HT-29 (cell line): Measurements from ENCODE around the gene PLD3. TPM values are rescaled to one million over a fixed set of nuclear protein-coding genes. Genes with fewer than 3 reads are reported as not detected.
"Not testable (repeated sequence)": the region's sequence is repeated elsewhere in the genome, so short reads cannot be mapped to it uniquely, and the experiment has no call there.

Experiments
- DNase-seq: peaks from one replicate; pipeline ENCODE4 v3.0.0-alpha.2; 2015; ENCODE audit warnings: low spot score
- total RNA-seq: library from RNA; depleted of rRNA; stranded (reverse); fragments of >200 nt; shearing (Covaris generic); gene quantifications from 2 replicates; pipeline ENCODE4 v1.2.3, GENCODE V29; 2014

Gene PLD3
- total RNA-seq, 1 experiment from 2014 or later = 178 TPM

- DNase-seq = peak; percentile 49
Observed at GRCh38 chr19:40363069-40363468, 14.6 kb downstream of the PLD3 start.

DNA sequence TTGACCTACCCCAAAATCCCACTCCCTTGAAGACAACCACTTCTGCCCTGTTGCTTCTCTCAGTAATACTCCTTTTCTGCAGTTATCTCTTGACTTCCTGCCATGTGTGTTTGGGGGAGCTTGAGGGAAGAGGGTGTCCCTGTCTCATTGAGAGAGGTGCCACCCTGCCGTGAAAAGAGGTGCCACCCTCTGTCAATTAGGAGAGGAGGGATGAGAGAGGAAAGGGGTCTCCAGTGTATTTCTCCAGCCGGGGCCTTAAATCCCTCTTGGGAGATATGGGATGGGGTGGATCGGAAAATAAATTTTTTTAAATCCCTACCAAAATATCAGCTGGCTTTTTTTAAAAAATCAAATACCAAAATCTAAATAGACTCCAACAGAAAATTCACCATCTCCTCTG lies 16.5 kb downstream of the PLD3 start:
- DNase-seq = no peak

- no peak for DNase-seq
Observed at GRCh38 chr19:40365613-40366401, 17.3 kb downstream of the PLD3 start.

DNA sequence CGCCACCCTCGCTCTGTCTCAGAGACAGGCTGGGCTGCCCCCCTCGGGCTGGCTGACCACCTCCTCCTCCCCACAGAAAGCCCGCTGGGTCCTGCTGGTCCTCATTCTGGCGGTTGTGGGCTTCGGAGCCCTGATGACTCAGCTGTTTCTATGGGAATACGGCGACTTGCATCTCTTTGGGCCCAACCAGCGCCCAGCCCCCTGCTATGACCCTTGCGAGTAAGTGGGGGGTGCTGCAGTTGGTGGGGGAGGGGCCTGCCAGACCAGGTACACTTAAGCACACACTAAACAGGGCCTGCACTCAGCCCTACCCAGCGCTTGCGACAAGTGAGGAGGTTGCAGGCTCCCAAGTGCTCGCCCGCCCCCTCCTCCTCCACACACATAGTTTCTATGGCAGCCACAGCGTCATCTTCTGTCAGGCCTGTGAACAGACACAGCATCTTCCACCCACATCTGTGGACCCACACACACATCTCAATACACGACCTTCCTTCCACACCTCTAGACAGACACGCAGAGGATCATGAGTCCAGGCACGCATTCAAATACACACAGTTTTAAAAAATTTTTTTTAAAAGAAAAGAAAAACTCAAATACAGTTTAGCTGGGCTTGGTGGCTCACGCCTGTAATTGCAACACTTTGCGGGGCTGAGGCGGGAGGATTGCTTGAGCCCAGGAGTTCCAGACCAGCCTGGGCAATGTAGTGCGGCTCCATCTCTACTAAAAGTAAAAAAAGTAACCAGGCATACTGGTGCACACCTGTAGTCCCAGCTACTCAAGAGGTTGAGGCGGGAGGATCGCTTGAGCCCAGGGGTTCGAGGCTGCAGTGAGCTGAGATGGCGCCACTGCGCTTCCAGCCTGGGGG lies 18.4 kb downstream of the PLD3 start:
- no peak for DNase-seq

GRCh38 chr19:40367577-40368434 lies 19.3 kb downstream of the PLD3 start:
- no peak for DNase-seq

GRCh38 chr19:40369797-40370196 lies 21.3 kb downstream of the PLD3 start:
- DNase-seq = no peak

DNA sequence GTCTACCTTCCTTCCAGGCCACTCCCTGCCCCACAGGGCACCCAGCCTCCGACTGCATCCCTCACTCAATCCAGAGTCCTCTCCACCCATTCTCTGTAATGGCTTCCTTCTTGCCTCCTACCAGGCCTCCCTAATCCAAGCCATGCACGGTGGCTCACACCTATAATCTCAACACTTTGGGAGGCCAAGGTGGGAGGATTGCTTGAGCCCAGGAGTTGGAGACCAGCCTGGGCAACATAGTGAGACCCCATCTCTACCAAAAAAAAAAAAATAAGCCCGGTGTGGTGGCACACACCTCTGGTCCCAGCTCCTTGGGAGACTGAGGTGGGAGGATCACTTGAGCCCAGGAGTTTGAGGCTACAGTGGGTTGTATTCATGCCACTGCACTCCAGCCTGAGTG lies 21.8 kb downstream of the PLD3 start:
- not testable (repeated sequence) for DNase-seq

GRCh38 chr19:40370997-40371801 lies 22.7 kb downstream of the PLD3 start:
- no peak for DNase-seq

DNA sequence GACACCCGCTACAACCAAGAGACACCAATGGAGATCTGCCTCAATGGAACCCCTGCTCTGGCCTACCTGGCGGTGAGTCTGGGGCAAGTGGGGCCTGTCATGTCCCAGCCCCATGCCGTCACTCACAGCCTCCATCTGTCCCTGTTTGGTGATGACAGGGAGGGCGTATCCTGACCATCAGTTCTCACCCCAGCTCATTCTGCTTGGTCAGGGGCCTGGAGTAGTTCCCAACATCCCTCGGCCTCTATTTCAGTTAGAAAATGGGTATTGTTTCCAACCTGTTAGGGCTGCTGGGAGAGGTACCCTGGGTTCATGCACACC lies 23.3 kb downstream of the PLD3 start:
- no peak for DNase-seq

DNA sequence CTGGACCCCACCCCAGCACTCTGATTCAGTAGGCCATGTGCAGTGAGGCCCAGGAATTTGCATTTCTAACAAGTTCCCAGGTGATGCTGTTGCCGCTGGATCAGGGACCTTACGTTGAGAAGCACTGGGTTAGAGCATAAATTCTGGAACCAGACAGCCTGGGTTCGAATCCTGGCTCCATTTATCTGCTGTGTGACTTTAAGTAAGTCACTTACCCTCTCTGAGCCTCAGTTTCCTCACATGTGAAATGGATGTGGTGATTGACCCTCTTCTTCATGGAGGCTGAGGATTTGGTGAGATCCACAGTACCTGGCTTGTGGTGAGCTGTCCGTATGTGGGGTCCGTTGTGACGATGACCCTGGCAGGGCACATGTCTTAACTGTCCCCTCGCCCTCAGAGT lies 25.6 kb downstream of the PLD3 start:
- no peak for DNase-seq

GRCh38 chr19:40376286-40376862 lies 27.9 kb downstream of the PLD3 start:
- DNase-seq = no peak

- no peak for DNase-seq
Observed at GRCh38 chr19:40377876-40378385, 29.4 kb downstream of the PLD3 start.

- DNase-seq = no peak
Observed at GRCh38 chr19:40378509-40378908, 30.0 kb downstream of the PLD3 start.

GRCh38 chr19:40379446-40380198 lies 31.1 kb downstream of the PLD3 start:
- DNase-seq = no peak

DNA sequence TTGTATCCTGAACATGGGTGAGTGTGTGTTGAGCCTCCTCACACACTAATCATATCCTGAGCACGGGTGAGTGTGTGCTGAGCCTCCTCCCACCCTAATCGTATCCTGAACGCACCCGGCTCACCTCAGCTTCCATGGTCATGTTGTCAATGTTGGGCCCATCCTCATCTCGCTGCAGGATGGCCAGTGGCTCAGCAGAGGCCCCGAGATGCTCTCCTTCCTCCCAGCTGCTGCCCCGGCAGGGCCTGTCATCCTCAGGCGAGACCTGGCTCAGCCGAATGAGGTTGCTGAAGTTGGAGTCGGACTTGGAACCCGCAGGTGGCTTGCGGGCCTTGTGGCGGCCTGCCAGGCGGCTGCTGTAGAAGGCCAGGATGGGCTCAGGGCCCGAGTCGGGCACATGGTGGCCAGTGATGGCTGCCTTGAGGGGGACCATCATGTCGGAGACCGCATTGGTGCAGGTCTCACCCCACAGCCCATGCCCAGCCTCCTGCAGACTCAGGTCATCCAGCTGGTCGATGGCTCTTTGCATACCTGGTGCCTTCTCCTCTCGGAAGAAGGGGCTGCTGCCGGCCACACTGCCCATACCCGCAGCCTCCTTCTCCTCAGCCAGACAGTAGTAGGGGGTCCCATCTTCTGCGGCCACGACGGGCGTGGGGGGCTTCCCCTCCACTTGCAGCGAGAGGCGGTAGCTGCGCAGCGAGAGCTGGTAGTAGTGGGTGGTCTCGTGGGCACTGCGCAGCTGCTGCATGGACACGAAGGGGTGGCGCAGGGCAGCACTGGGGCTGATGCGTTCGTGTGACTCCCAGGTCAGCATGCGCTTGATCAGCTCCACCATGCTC lies 31.9 kb downstream of the PLD3 start:
- no peak for DNase-seq

- DNase-seq = no peak
Observed at GRCh38 chr19:40381321-40381720, 32.8 kb downstream of the PLD3 start.

DNA sequence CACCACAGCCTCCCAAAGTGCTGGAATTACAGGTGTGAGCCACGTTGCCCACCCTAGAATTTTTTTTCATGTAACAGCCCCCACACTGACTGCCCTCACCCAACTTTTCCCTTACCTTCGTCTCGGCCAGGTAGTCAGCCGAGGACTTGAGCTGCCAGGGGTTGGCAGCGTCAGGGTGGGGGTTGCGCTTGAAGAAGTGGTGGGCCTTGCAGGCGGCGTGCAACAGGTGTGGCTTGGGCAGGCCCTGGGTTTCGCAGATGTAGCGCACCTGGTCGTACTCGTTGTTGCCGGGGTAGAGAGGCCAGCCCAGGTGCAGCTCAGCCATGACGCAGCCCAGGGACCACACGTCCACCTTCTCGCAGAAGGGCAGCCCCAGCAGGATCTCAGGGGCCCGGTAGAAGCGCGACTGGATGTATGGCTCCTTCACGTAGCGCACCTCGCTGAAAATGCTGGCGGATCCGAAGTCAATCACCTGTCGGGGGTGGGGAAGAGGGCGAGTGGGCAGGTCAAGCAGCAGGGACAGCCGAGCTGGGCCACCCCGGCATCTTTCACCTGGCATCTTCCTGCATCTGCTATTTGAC lies 35.3 kb downstream of the PLD3 start:
- no peak for DNase-seq

DNA sequence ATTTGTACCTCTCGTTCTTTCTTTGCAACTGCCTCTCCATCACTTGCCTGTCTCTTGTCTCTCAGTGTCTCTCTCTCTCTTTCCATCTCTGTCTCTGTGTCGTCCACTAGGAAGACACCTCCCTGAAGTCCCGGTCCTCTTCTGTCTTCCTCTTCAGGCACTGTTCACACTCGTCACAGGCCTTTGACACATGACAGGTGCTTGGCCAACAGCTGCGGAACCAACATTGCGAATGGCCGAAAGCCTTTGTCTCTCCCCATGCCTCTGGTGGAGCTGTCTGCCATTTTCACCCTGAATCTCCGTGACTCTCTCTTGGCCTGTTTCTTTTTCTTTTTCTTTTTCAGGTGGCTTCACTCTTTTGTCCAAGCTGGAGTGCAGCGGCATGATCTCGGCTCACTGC lies 38.7 kb downstream of the PLD3 start:
- no peak for DNase-seq

- no peak for DNase-seq
Observed at GRCh38 chr19:40388481-40388880, 40.0 kb downstream of the PLD3 start.
